MM.1S (cell line): ENCODE measurements around the gene EIF2S1.

ENCODE experiments used
- CTCF ChIP-seq: fragments of 300-600 bp; sonication (generic); IDR thresholded peaks from 2 replicates; pipeline ENCODE4 v1.5.1; 2016; ENCODE audit warnings: antibody characterized with exemption, low read length, mixed read lengths
- EZH2 ChIP-seq: fragments of 300-600 bp; sonication (generic); optimal IDR thresholded peaks from 2 replicates; pipeline ENCODE3; 2017; ENCODE audit warnings: low read depth, mild to moderate bottlenecking, antibody characterized with exemption, low read length, mixed read lengths

GRCh38 chr14:67426161-67426560 is 66.0 kb downstream of the EIF2S1 start:
- TF ChIP-seq EZH2 (no peak), CTCF (no peak)
